Measurements from ENCODE around the gene C19orf33.
A peak's percentile ranks its signal among the peaks of the same experiment; 100 is the strongest.
"Not testable (repeated sequence)": the region's sequence is repeated elsewhere in the genome, so short reads cannot be mapped to it uniquely, and the experiment has no call there.

C19orf33 gene

GRCh38 chr19:38303517-38304351, at the start of gene C19orf33:
C19orf33 (plus strand) TSS chr19:38304251; CDS start chr19:38304262, 11 bp downstream.
- TF ChIP-seq CTCF (conservative IDR thresholded peaks at IDR 0.05): no peak
- peak within 1 kb of the TSS; percentile 14; the same call in 1 of the 2 replicates for H3K27ac ChIP-seq

- no peak overlapping the region for H3K27ac ChIP-seq
- no peak for TF ChIP-seq CTCF (conservative IDR thresholded peaks at IDR 0.05)
These were observed 48.6 kb upstream of the C19orf33 start for GRCh38 chr19:38255383-38256014.

- not testable (repeated sequence) for H3K27ac ChIP-seq
These were observed 42.1 kb upstream of the C19orf33 start for GRCh38 chr19:38261942-38262341.

GRCh38 chr19:38262585-38263268, 41.3 kb upstream of the C19orf33 start:
- TF ChIP-seq CTCF (conservative IDR thresholded peaks at IDR 0.05): no peak
- no peak overlapping the region; the same call in 1 of the 2 replicates for H3K27ac ChIP-seq

- TF ChIP-seq CTCF (conservative IDR thresholded peaks at IDR 0.05): no peak
- peak overlapping the region; percentile 98 for H3K27ac ChIP-seq
These were observed 40.2 kb upstream of the C19orf33 start for GRCh38 chr19:38263689-38264485.

GRCh38 chr19:38264486-38265212, 39.4 kb upstream of the C19orf33 start, which contains the start of gene SPINT2:
SPINT2 (plus strand) TSS chr19:38264573; CDS start chr19:38264893, 320 bp downstream.
- H3K27ac ChIP-seq: peak within 1 kb of the TSS; percentile 98

More at GRCh38 chr19:38264486-38265212, 39.4 kb upstream of the C19orf33 start, which contains the start of gene SPINT2:
- TF ChIP-seq CTCF (conservative IDR thresholded peaks at IDR 0.05): no peak

Measured in VCaP (cell line).